Adipose tissue (tissue), 3 donors: ENCODE results near the gene DPF3. TPM values are rescaled to one million over a fixed set of nuclear protein-coding genes. Genes with fewer than 3 reads are reported as not detected.

ENCODE experiments used
- H3K27ac ChIP-seq: one replicate; pipeline ENCODE4 v1.5.1; 2013; ENCODE audit warnings: low read depth, low read length
- WGBS, 3 donors: extraction: QIAGEN DNeasy Blood & Tissue Kit; methylation state at CpG; one replicate each; pipeline ENCODE4 v1.1.7; 2013; 5-methylcytosine and 5-hydroxymethylcytosine counted together
- polyA plus RNA-seq, 3 donors: library from polyadenylated mRNA; stranded (reverse); fragments of 200-250 nt; gene quantifications; one replicate each; pipeline ENCODE4 v1.2.3, GENCODE V29; 2013
- donor health status: healthy with polysubstance abuse.
- donor health status: Bipolar disorder and iron deficiency.
- donor health status: healthy.

Gene DPF3
- polyA plus RNA-seq, 3 donors = 0.37 to 0.79 (median 0.41) TPM

GRCh38 chr14:72855913-72856312 lies 38.0 kb downstream of the DPF3 start:
- 76 to 83% (median 77%) methylated on average over 1 of the region's 1 CpG for WGBS, 3 donors

DNA sequence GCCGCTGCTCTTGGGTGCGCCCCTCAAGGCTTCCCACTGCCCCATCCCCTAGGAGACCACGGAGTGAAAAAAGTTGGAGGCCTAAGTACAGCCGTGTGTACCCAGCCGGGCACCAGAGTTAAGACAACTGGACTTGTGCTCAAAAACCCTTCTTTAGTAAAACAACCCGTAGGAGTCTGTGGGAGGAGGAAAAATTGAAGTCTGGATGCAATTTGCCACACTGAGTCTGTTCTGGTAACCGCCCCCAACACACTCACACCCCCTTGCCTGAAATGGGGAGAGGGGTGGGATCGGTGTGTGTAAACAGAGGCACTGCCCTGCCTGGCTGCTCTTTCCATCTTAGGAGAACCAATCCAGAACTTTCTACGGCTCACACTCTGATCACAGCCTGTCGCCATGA lies 41.7 kb downstream of the DPF3 start:
- H3K27ac ChIP-seq = no peak overlapping the region
- 85 to 91% (median 90%) methylated on average over 10 of the region's 10 CpGs for WGBS, 3 donors

More at GRCh38 chr14:72855913-72856312, 38.0 kb downstream of the DPF3 start:
- H3K27ac ChIP-seq = no peak overlapping the region

- WGBS, 3 donors = 83 to 89% (median 85%) methylated on average over 14 of the region's 14 CpGs
- no peak overlapping the region for H3K27ac ChIP-seq
Measured at GRCh38 chr14:72851635-72852034, 42.3 kb downstream of the DPF3 start.

DNA sequence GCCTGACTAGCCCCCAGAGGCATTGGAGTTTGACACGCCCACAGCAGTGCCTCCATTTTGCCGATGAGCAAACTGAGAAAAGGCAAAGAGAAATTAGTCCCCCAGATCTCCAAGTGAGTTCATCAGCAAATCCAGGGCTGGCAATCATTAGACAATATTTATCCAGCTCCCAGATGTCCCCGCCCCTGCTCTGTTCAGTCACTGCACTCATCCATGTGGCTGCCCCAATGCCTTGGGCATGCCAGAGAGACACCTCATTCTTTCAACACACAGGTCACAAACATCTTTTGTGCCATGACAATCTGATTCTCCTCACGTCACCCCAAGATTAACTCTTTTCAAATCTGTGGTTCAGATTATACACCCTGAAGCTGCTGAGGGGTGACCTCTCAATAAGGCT lies 43.5 kb downstream of the DPF3 start:
- H3K27ac ChIP-seq = no peak overlapping the region
- WGBS, 3 donors = 85 to 97% (median 95%) methylated on average over 4 of the region's 4 CpGs

DNA sequence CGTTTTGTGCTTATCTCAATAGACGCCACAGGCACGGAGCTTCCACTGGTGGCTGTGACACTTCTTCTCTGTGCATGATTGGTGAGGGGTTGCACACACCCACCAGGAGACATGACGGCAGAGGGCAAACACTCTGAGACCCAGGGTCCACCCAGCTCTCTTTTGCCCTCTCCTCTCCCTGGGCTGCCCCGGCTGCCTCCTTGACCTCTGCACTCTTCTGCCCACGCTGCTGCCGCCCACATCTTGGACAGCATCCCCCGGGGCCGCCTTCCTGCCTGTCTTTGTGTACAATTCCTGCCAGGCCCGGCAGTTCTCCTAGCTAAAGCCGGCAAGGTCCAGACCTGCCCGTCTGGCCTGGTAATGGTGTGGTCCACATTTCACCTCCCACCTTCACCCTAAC lies 44.7 kb downstream of the DPF3 start:
- H3K27ac ChIP-seq = no peak overlapping the region
- WGBS, 3 donors = 68 to 72% (median 68%) methylated on average over 12 of the region's 12 CpGs

GRCh38 chr14:72847721-72848120 lies 46.2 kb downstream of the DPF3 start:
- H3K27ac ChIP-seq = no peak overlapping the region
- WGBS, 3 donors = 93 to 98% (median 98%) methylated on average over 4 of the region's 4 CpGs

DNA sequence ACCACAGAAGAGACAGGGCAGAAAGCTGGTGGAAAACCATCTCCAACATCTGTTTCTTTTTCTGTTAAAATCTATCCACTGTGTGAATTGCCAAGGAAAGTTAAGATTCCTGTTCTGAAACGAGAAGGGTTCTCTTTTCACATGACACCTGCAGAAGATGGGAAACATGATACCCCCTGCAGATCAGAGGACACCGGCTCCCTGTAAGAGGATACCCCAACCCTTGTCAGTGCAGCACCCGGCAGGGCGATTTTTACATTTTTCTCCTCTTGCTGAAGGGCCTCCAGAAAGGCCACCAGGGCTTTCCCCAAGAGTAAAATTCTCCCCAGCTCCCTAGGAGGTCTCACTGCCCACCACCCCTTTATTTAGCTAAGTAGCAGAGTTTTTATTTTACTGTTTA lies 48.2 kb downstream of the DPF3 start:
- no peak overlapping the region for H3K27ac ChIP-seq
- WGBS, 3 donors = 78 to 90% (median 80%) methylated on average over 4 of the region's 4 CpGs

DNA sequence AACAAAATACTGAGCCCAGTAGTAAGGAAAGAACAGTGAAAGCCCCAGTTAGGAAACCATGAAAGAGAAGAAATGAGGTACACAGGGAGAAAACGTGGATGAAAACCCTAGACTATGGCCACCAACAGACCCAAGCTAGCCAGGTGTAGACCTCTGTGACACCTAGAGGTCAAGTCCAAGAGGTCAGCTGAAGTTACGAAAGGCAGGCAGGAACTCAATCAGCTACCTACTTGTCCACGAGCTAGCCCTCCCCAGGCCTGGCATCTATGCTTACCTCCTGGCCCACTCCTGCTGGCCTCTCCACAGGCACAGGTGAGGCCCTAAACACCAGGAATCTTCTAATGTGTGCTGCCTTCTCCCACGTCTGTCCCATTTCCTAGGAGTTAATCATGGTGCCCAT lies 48.7 kb downstream of the DPF3 start:
- 84 to 90% (median 88%) methylated on average over 4 of the region's 4 CpGs for WGBS, 3 donors
- no peak overlapping the region for H3K27ac ChIP-seq

DNA sequence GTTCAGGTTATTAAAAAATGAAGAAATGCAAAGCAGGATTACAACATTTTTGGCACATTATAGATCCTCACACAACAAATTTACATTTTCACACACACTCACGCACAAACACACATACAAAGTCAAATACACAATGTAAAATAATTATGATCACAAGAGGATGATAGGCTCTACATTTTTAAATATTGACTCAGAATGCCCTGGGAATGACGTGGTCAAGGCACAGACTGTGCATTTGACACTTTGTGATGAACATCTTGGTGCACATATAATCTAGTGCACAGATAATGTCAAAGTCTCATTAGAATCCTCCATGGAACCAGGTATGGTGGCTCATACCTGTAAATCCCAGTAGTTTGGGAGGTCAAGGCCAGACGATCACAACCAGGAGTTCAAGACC lies 49.4 kb downstream of the DPF3 start:
- no peak overlapping the region for H3K27ac ChIP-seq
- WGBS, 3 donors = 88 to 91% (median 90%) methylated on average over 3 of the region's 3 CpGs

DNA sequence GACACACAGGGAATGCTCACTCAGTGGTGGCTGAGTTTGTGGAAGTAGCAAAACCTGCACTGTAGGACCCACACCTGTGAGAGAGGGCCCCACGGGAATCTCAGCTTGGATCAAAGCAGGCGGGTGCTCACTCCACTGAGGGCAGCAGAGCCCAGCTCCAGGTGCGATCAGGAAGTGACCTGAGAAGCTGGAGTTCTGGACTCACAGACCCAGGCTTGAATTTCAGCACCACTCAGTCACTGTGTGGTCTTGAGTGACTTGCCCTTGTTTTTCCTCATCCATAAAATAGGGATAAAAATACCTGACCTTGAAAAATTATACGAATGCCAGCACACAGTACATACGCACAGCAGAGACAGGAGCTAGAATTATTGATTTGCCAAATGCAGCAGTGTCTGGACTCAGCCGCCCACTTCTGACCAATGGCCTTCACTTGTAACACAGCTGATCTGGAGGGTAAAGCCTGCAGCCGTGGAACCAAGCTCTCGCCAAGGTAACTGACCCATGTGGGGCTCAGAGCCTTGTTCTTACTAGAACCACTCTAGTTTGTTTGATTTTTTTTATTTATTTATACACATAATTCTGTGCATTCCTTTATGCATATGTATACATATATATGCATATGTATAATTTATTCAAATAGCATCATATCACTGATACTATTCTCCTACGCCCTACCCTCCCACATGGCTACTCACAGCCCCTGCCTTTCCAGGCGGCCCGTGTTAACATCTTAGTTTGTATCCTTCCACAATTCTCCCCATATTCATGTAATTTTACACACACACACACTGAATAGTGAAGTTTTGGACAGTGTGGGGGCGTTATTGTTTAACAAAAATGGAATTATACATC lies 53.9 kb downstream of the DPF3 start:
- 59 to 91% (median 88%) methylated on average over 12 of the region's 12 CpGs for WGBS, 3 donors
- H3K27ac ChIP-seq = no peak overlapping the region

DNA sequence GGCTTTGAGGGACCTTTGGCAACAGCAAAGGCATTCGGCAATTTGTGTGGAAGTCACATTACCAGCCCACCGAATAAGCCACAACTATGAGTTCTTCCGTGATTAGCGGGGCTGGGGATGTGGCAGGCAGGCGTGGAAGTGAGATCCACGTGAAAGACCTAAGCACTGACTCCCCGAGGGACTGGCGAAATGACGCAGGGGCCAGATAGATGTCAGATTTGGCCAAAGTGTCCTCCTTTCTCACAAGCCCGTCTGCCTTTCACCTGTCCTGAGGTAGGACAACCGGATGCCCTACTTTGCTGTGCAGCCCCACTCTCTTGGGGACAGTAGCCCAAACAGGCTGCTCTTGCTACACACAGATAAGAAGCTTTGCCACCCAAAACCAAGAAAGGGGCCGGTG lies 54.5 kb downstream of the DPF3 start:
- WGBS, 3 donors = 90 to 94% (median 91%) methylated on average over 12 of the region's 12 CpGs
- H3K27ac ChIP-seq = no peak overlapping the region

DNA sequence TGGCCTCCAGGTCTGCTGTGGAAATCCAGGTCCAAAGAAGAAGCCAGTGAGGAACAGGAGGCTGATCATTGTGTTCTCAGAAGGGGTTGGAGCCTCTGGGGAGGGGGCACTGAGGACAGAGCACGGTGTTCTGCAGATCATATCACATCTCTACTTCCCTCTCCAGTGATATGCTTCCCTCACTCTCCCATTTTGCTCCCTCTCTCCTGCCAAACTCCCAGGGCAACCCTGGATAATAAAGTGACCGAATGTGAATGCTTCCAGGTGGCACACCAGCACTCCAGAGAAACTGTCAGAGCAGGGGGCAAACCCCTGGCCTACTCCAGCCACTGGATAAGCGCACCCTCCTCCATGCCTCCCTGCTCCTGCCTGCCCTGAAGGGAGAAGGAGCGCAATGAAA lies 57.8 kb downstream of the DPF3 start:
- no peak overlapping the region for H3K27ac ChIP-seq

GRCh38 chr14:72833174-72833573 lies 60.7 kb downstream of the DPF3 start:
- 91 to 94% (median 92%) methylated on average over 9 of the region's 9 CpGs for WGBS, 3 donors
- H3K27ac ChIP-seq = no peak overlapping the region

More for the DNA sequence above, 57.8 kb downstream of the DPF3 start:
- 83 to 90% (median 87%) methylated on average over 4 of the region's 4 CpGs for WGBS, 3 donors

DNA sequence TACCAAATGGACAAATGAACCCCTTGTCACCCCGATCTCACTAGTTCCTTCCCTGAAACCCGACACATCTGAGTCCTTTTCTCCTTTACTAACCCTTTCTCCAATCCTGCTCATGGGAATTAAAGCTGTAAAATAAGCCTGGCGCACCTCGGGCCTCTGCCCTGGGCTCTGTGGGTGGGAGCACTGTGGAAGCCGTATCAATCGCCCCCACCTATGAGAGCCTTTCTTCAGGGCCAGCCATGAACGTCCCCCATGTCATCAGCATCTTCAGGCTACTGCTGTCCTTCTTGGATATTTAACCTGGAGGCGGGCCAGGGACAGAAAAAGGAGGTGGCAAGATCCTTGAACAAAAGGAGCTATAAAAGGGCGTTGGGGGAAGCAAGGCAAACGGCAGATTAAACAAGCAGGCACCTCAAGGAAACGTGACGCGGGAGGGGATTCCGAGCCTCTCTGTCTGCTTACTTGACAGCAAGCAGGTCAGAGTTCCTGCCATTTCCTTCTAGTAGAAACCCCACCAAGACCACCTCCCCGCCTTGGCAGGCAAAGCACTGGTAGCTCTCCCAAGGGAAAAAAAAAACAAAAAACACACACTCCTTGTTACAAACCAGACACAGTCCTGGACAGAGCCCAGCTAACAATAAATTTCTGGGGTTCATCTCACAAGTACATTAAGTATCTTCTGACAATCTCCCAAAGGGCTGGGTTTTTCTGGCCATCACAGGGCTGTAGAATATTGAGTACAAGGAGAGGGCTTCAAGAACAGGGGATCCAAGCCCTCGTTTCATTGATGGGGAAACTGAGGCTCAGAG lies 62.9 kb downstream of the DPF3 start:
- WGBS, 3 donors = 19 to 39% (median 30%) methylated on average over 16 of the region's 16 CpGs
- no peak overlapping the region for H3K27ac ChIP-seq

- 53 to 85% (median 55%) methylated on average over 4 of the region's 4 CpGs for WGBS, 3 donors
- no peak overlapping the region for H3K27ac ChIP-seq
Measured at GRCh38 chr14:72830356-72830755, 63.5 kb downstream of the DPF3 start.

DNA sequence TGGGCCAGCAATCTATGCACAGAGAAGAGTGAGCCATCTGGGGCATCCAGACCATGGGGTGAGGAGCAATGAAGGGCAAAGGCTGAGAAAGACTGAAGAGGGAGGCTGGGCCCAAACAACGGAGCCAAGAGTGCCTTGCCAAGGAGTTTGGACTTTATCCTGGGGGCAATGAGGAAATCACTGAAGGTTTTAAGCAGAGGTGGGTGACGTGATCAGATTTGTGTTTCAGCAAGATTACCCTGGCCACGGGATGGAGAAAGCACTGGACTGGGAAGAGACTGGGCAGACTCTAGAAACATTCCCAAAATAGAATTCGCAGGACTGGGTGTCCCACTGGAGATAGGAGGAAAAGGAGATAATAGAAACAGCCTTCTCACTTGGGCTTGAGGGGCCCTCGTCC lies 65.3 kb downstream of the DPF3 start:
- H3K27ac ChIP-seq = no peak overlapping the region
- 72 to 90% (median 78%) methylated on average over 5 of the region's 5 CpGs for WGBS, 3 donors

GRCh38 chr14:72826039-72826438 lies 67.9 kb downstream of the DPF3 start:
- H3K27ac ChIP-seq = no peak overlapping the region
- WGBS, 3 donors = 71 to 85% (median 73%) methylated on average over 4 of the region's 4 CpGs

DNA sequence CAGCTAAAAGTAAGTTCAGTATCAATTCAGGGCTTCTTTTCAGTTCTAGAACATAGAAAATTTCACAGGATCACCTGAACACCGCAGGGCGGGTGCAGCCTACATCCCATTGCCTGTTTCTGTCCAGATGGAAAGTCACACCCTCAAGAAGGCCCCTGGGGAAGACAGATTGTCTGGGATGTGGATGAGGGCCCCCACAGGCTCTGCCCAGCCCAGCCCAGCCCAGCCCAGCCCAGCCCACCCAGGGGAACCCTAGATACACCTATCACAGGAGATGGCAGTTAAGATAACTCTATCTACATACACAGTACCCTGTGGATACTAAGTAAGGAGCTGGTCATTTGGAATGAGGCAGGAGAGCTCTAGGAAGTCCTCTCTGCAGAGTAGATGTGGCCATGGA lies 68.4 kb downstream of the DPF3 start:
- no peak overlapping the region for H3K27ac ChIP-seq
- WGBS, 3 donors = 88 to 96% (median 95%) methylated on average over 2 of the region's 2 CpGs

DNA sequence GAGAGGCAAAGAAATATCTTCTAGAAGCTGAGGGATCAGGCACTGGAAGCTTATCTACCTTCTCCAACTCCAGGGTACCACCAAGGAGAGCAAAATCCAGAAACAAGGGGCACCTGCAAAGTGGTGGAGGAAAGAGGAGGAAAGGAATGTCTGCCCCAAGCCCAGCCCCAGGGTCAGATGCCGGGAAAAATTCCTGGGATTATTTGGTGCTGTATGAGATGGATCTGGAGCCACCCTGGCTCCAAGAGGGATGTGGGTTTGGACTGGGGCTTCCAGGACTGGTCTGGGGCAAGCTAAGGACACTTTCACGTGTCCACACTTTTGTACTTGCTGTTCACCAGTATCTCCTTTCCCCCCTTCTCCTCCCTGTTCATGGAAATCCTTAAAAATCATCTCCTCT lies 69.8 kb downstream of the DPF3 start:
- WGBS, 3 donors = 68 to 78% (median 75%) methylated on average over 2 of the region's 2 CpGs
- no peak overlapping the region for H3K27ac ChIP-seq
